ENCODE results near the gene MACO1.
"Not testable (repeated sequence)": the region's sequence is repeated elsewhere in the genome, so short reads cannot be mapped to it uniquely, and the experiment has no call there.

Gene MACO1

GRCh38 chr1:25458541-25459298 is 28.0 kb downstream of the MACO1 start:
- DNase-seq (ENCODE audit: low spot score): no peak

- no peak for DNase-seq (ENCODE audit: low spot score)
Measured at GRCh38 chr1:25460020-25460419, 29.3 kb downstream of the MACO1 start.

- not testable (repeated sequence) for DNase-seq (ENCODE audit: low spot score)
Measured at GRCh38 chr1:25460816-25461215, 30.1 kb downstream of the MACO1 start.

GRCh38 chr1:25461849-25462248 is 31.2 kb downstream of the MACO1 start:
- no peak for DNase-seq (ENCODE audit: low spot score)

- DNase-seq (ENCODE audit: low spot score): no peak
Measured at GRCh38 chr1:25462732-25463131, 32.0 kb downstream of the MACO1 start.

- no peak for DNase-seq (ENCODE audit: low spot score)
Measured at GRCh38 chr1:25467193-25467592, 36.5 kb downstream of the MACO1 start.

- DNase-seq (ENCODE audit: low spot score): no peak
Measured at GRCh38 chr1:25467616-25468015, 36.9 kb downstream of the MACO1 start.

GRCh38 chr1:25468033-25468432 is 37.3 kb downstream of the MACO1 start:
- DNase-seq (ENCODE audit: low spot score): no peak

- no peak for DNase-seq (ENCODE audit: low spot score)
Measured at GRCh38 chr1:25469177-25469576, 38.5 kb downstream of the MACO1 start.

- DNase-seq (ENCODE audit: low spot score): no peak
Measured at GRCh38 chr1:25472471-25472870, 41.8 kb downstream of the MACO1 start.

- DNase-seq (ENCODE audit: low spot score): no peak
Measured at GRCh38 chr1:25473653-25474225, 43.0 kb downstream of the MACO1 start.

GRCh38 chr1:25474439-25475047 is 43.8 kb downstream of the MACO1 start:
- no peak for DNase-seq (ENCODE audit: low spot score)

- DNase-seq (ENCODE audit: low spot score): no peak
Measured at GRCh38 chr1:25476186-25477097, 45.7 kb downstream of the MACO1 start.

- no peak for DNase-seq (ENCODE audit: low spot score)
Measured at GRCh38 chr1:25477448-25478034, 46.8 kb downstream of the MACO1 start.

GRCh38 chr1:25478633-25479032 is 47.9 kb downstream of the MACO1 start:
- peak; percentile 17 for DNase-seq (ENCODE audit: low spot score)

GRCh38 chr1:25481625-25482024 is 50.9 kb downstream of the MACO1 start:
- no peak for DNase-seq (ENCODE audit: low spot score)

GRCh38 chr1:25482211-25482610 is 51.5 kb downstream of the MACO1 start:
- DNase-seq (ENCODE audit: low spot score): no peak

- no peak for DNase-seq (ENCODE audit: low spot score)
Measured at GRCh38 chr1:25484096-25484495, 53.4 kb downstream of the MACO1 start.

- DNase-seq (ENCODE audit: low spot score): no peak
Measured at GRCh38 chr1:25484533-25484932, 53.8 kb downstream of the MACO1 start.

- DNase-seq (ENCODE audit: low spot score): no peak
Measured at GRCh38 chr1:25485536-25486411, 55.1 kb downstream of the MACO1 start.

- no peak for DNase-seq (ENCODE audit: low spot score)
Measured at GRCh38 chr1:25486602-25487001, 55.9 kb downstream of the MACO1 start.

All from LoVo (cell line).